HFFc6 (cell line): ENCODE measurements around the gene LPAR5. TPM values are rescaled to one million over a fixed set of nuclear protein-coding genes. Genes with fewer than 3 reads are reported as not detected.

Experiments used
- DNase-seq: peaks from one replicate; pipeline ENCODE4 v3.0.0-alpha.2; 2018
- H3K27ac Mint-ChIP-seq: 2 replicates; pipeline ENCODE4 v1.8.0; 2020; ENCODE audit warnings: mild to moderate bottlenecking, mixed read lengths
- H3K27me3 Mint-ChIP-seq: 2 replicates; pipeline ENCODE4 v1.8.0; 2021; ENCODE audit warnings: mild to moderate bottlenecking, moderate library complexity, mixed read lengths; ENCODE audit not compliant: insufficient read depth
- H3K36me3 Mint-ChIP-seq: 2 replicates; pipeline ENCODE4 v1.8.0; 2021; ENCODE audit warnings: low read depth, mixed read lengths
- H3K4me1 Mint-ChIP-seq: 2 replicates; pipeline ENCODE4 v1.8.0; 2020; ENCODE audit warnings: low read depth, mixed read lengths
- H3K4me3 Mint-ChIP-seq: 2 replicates; pipeline ENCODE4 v1.8.0; 2020; ENCODE audit warnings: mild to moderate bottlenecking, moderate library complexity, mixed read lengths
- H3K9me3 Mint-ChIP-seq: 2 replicates; pipeline ENCODE4 v1.8.0; 2020; ENCODE audit warnings: mild to moderate bottlenecking, mixed read lengths
- CTCF ChIP-seq: fragments of 200-600 bp; sonication (generic); IDR thresholded peaks from 2 replicates; pipeline ENCODE4 v1.5.0; 2021; ENCODE audit warnings: antibody characterized with exemption, mild to moderate bottlenecking
- total RNA-seq, 6 experiments: library from RNA; stranded (reverse); fragmentation: NEBNext Ultra II Directional; extraction: Animal tissue kit (Norgen Biotek cat#: 25700); gene quantifications; 2 replicates in 1 of 6; 3 replicates in 5 of 6; pipeline ENCODE4 v1.2.3, GENCODE V29; 2021

The LPAR5 gene
- total RNA-seq, 6 experiments from 2014 or later: not detected

GRCh38 chr12:6644903-6645302 lies 9.1 kb upstream of the LPAR5 start:
- no peak; the same call in 1 of the 2 replicates for TF ChIP-seq CTCF
- H3K4me3 Mint-ChIP-seq: no peak overlapping the region
- peaks cover 54% of the 10 kb centered on the region for H3K9me3 Mint-ChIP-seq
- no peaks in the 10 kb centered on the region for H3K4me1 Mint-ChIP-seq
- peaks cover 15% of the 10 kb centered on the region for H3K27me3 Mint-ChIP-seq
- no peak overlapping the region for H3K27ac Mint-ChIP-seq
- H3K36me3 Mint-ChIP-seq: peaks cover 47% of the 10 kb centered on the region
- no peak for DNase-seq

- DNase-seq: no peak
- Mint-ChIP-seq H3K4me1 (no peaks in the 10 kb centered on the region), H3K4me3 (no peak overlapping the region), H3K9me3 (peaks cover 54% of the 10 kb centered on the region), H3K27ac (no peak overlapping the region), H3K36me3 (peaks cover 47% of the 10 kb centered on the region), H3K27me3 (peaks cover 22% of the 10 kb centered on the region)
- TF ChIP-seq CTCF: no peak
Measured at GRCh38 chr12:6644257-6644596, 8.5 kb upstream of the LPAR5 start.

- peaks cover 47% of the 10 kb centered on the region for H3K36me3 Mint-ChIP-seq
- no peak overlapping the region for H3K27ac Mint-ChIP-seq
- H3K4me3 Mint-ChIP-seq: no peak overlapping the region
- no peak for DNase-seq
- H3K9me3 Mint-ChIP-seq: peaks cover 54% of the 10 kb centered on the region
- TF ChIP-seq CTCF: no peak
- H3K4me1 Mint-ChIP-seq: no peaks in the 10 kb centered on the region
- peaks cover 22% of the 10 kb centered on the region for H3K27me3 Mint-ChIP-seq
Measured at GRCh38 chr12:6643569-6644256, 8.0 kb upstream of the LPAR5 start.

- Mint-ChIP-seq H3K27ac (no peak overlapping the region), H3K4me3 (no peak overlapping the region), H3K4me1 (no peaks in the 10 kb centered on the region), H3K9me3 (peaks cover 40% of the 10 kb centered on the region), H3K36me3 (peaks cover 26% of the 10 kb centered on the region), H3K27me3 (peaks cover 27% of the 10 kb centered on the region)
- no peak for TF ChIP-seq CTCF
- DNase-seq: no peak
Measured at GRCh38 chr12:6641131-6641530, 5.4 kb upstream of the LPAR5 start.

GRCh38 chr12:6640497-6640896 lies 4.7 kb upstream of the LPAR5 start:
- Mint-ChIP-seq H3K36me3 (peaks cover 26% of the 10 kb centered on the region), H3K4me3 (no peak overlapping the region), H3K4me1 (no peaks in the 10 kb centered on the region), H3K27ac (no peak overlapping the region), H3K27me3 (peaks cover 27% of the 10 kb centered on the region), H3K9me3 (peaks cover 37% of the 10 kb centered on the region)
- no peak for TF ChIP-seq CTCF
- DNase-seq: no peak
